Measurements from ENCODE around the gene SOD1.

Gene SOD1

GRCh38 chr21:31687108-31687507 lies 27.6 kb downstream of the SOD1 start:
- peaks cover 79% of the 10 kb centered on the region for H3K36me3 Mint-ChIP-seq (ENCODE audit: low read depth)
- H3K27ac Mint-ChIP-seq = no peak overlapping the region
- no peaks in the 10 kb centered on the region for H3K27me3 Mint-ChIP-seq (ENCODE audit: low read depth, poor library complexity)
- no peak for DNase-seq
- H3K4me1 Mint-ChIP-seq = no peaks in the 10 kb centered on the region
- H3K4me3 Mint-ChIP-seq = no peak overlapping the region
- no peak for TF ChIP-seq CTCF (IDR thresholded peaks at IDR 0.05)
- no peaks in the 10 kb centered on the region for H3K9me3 Mint-ChIP-seq

- Mint-ChIP-seq H3K27me3 (ENCODE audit: low read depth, poor library complexity) (no peaks in the 10 kb centered on the region), H3K4me3 (no peak overlapping the region), H3K9me3 (no peaks in the 10 kb centered on the region), H3K27ac (no peak overlapping the region), H3K36me3 (ENCODE audit: low read depth) (peaks cover 88% of the 10 kb centered on the region), H3K4me1 (no peaks in the 10 kb centered on the region)
- no peak for TF ChIP-seq CTCF (IDR thresholded peaks at IDR 0.05)
- DNase-seq = no peak
Measured at GRCh38 chr21:31688603-31689368, 29.3 kb downstream of the SOD1 start.

GRCh38 chr21:31693222-31693621 lies 33.7 kb downstream of the SOD1 start:
- no peak overlapping the region for H3K4me3 Mint-ChIP-seq

GRCh38 chr21:31696424-31696823 lies 36.9 kb downstream of the SOD1 start:
- Mint-ChIP-seq H3K27ac (no peak overlapping the region), H3K9me3 (no peaks in the 10 kb centered on the region), H3K36me3 (ENCODE audit: low read depth) (peaks cover 77% of the 10 kb centered on the region), H3K27me3 (ENCODE audit: low read depth, poor library complexity) (no peaks in the 10 kb centered on the region), H3K4me1 (no peaks in the 10 kb centered on the region), H3K4me3 (no peak overlapping the region)
- TF ChIP-seq CTCF (IDR thresholded peaks at IDR 0.05) = no peak
- no peak for DNase-seq

More at GRCh38 chr21:31693222-31693621, 33.7 kb downstream of the SOD1 start:
- Mint-ChIP-seq H3K36me3 (ENCODE audit: low read depth) (peaks cover 87% of the 10 kb centered on the region), H3K9me3 (no peaks in the 10 kb centered on the region), H3K4me1 (no peaks in the 10 kb centered on the region), H3K27me3 (ENCODE audit: low read depth, poor library complexity) (no peaks in the 10 kb centered on the region), H3K27ac (no peak overlapping the region)
- no peak for TF ChIP-seq CTCF (IDR thresholded peaks at IDR 0.05)
- DNase-seq = no peak

GRCh38 chr21:31698461-31698860 lies 39.0 kb downstream of the SOD1 start:
- Mint-ChIP-seq H3K36me3 (ENCODE audit: low read depth) (peaks cover 76% of the 10 kb centered on the region), H3K4me3 (no peak overlapping the region)
- no peak for TF ChIP-seq CTCF (IDR thresholded peaks at IDR 0.05)

GRCh38 chr21:31700040-31700439 lies 40.5 kb downstream of the SOD1 start:
- TF ChIP-seq CTCF (IDR thresholded peaks at IDR 0.05) = no peak
- Mint-ChIP-seq H3K36me3 (ENCODE audit: low read depth) (peaks cover 66% of the 10 kb centered on the region), H3K27ac (peak overlapping the region; percentile 71), H3K4me1 (no peaks in the 10 kb centered on the region), H3K4me3 (no peak overlapping the region), H3K9me3 (no peaks in the 10 kb centered on the region), H3K27me3 (ENCODE audit: low read depth, poor library complexity) (no peaks in the 10 kb centered on the region)
- no peak for DNase-seq

More at GRCh38 chr21:31698461-31698860, 39.0 kb downstream of the SOD1 start:
- Mint-ChIP-seq H3K27ac (no peak overlapping the region), H3K9me3 (no peaks in the 10 kb centered on the region), H3K27me3 (ENCODE audit: low read depth, poor library complexity) (no peaks in the 10 kb centered on the region), H3K4me1 (no peaks in the 10 kb centered on the region)
- no peak for DNase-seq

All from nephron progenitor cell (in vitro differentiated cells).